SK-N-SH (cell line): ENCODE measurements around the gene RHOT2. TPM values are rescaled to one million over a fixed set of nuclear protein-coding genes. Genes with fewer than 3 reads are reported as not detected.

ENCODE experiments used
- CTCF ChIA-PET: fragments of 300-600, 350-600 bp; formaldehyde crosslinking; extraction: SDS; loops from one replicate; lab custom pipeline; 2021; lab: Yijun Ruan, JAX
- POLR2A ChIA-PET: fragments of 350-600 bp; sonication (Branson Sonifier 250); formaldehyde crosslinking; extraction: SDS; loops from one replicate; lab custom pipeline; 2020; ENCODE audit warnings: antibody characterized with exemption, inconsistent platforms; lab: Yijun Ruan, JAX
- DNase-seq: peaks from one replicate; pipeline ENCODE4 v3.0.0; 2012
- H2AFZ ChIP-seq: fragments of 200-600 bp; sonication (generic); 2 replicates; pipeline ENCODE4 v1.8.1; 2016; ENCODE audit warnings: antibody characterized with exemption, mild to moderate bottlenecking, low read depth
- H3F3A ChIP-seq: fragments of 200-600 bp; sonication (generic); replicated peaks from 2 replicates; pipeline ENCODE3; 2016; ENCODE audit warnings: antibody characterized with exemption, mild to moderate bottlenecking; ENCODE audit not compliant: insufficient read depth
- H3K27ac ChIP-seq, 2 experiments: fragments of 200-500 bp in 1 of 2; fragments of 200-600 bp in 1 of 2; sonication (Bioruptor generic) in 1 of 2; sonication (generic), shearing (Covaris generic) in 1 of 2; 2 replicates each; pipeline versions ENCODE4 v1.5.1 to v1.6.1; 2014 to 2016; ENCODE audit warnings: low read depth in 2 of 2, inconsistent platforms in 1 of 2, low read length in 1 of 2, mild to moderate bottlenecking in 1 of 2, mixed read lengths in 1 of 2
- H3K27me3 ChIP-seq: fragments of 200-600 bp; sonication (generic), shearing (Covaris generic); 2 replicates; pipeline ENCODE4 v1.6.1; 2016; ENCODE audit warnings: mixed run types; ENCODE audit not compliant: insufficient read depth
- H3K36me3 ChIP-seq, 2 experiments: fragments of 200-500 bp in 1 of 2; fragments of 200-600 bp in 1 of 2; sonication (Bioruptor generic) in 1 of 2; sonication (generic) in 1 of 2; replicated peaks in 1 of 2; 2 replicates each; pipeline versions ENCODE3 to v1.5.1; 2014 to 2016; ENCODE audit warnings: low read length in 1 of 2, mild to moderate bottlenecking in 1 of 2; ENCODE audit not compliant: insufficient read depth in 2 of 2, control insufficient read depth in 1 of 2
- H3K4me1 ChIP-seq, 2 experiments: fragments of 200-500 bp in 1 of 2; fragments of 200-600 bp in 1 of 2; sonication (Bioruptor generic) in 1 of 2; sonication (generic), shearing (Covaris generic) in 1 of 2; 2 replicates each; pipeline versions ENCODE4 v1.5.1 to v1.6.1; 2014 to 2016; ENCODE audit warnings: low read depth in 1 of 2, low read length in 1 of 2, mixed run types in 1 of 2; ENCODE audit not compliant: insufficient read depth in 2 of 2, control insufficient read depth in 1 of 2
- H3K4me2 ChIP-seq: fragments of 200-600 bp; sonication (generic), shearing (Covaris generic); 2 replicates; pipeline ENCODE4 v1.6.1; 2017; ENCODE audit warnings: mixed run types
- H3K4me3 ChIP-seq, 2 experiments: fragments of 200-500 bp in 1 of 2; fragments of 200-600 bp in 1 of 2; sonication (Bioruptor generic) in 1 of 2; sonication (generic), shearing (Covaris generic) in 1 of 2; 2 replicates each; pipeline versions ENCODE4 v1.5.1 to v1.8.1; 2014 to 2016; ENCODE audit warnings: low read depth in 2 of 2, inconsistent platforms in 1 of 2, low read length in 1 of 2, mild to moderate bottlenecking in 1 of 2, mixed read lengths in 1 of 2, moderate library complexity in 1 of 2
- H3K79me2 ChIP-seq: fragments of 200-600 bp; sonication (generic); 2 replicates; pipeline ENCODE4 v1.8.1; 2017; ENCODE audit warnings: mild to moderate bottlenecking; ENCODE audit not compliant: insufficient read depth
- H3K9ac ChIP-seq: fragments of 200-600 bp; sonication (generic); 2 replicates; pipeline ENCODE4 v1.6.1; 2017; ENCODE audit warnings: mixed run types
- H3K9me2 ChIP-seq: fragments of 200-600 bp; sonication (generic); 2 replicates; pipeline ENCODE4 v1.6.1; 2017; ENCODE audit warnings: mixed run types
- H3K9me3 ChIP-seq: fragments of 200-600 bp; sonication (generic); 2 replicates; pipeline ENCODE4 v1.6.1; 2017; ENCODE audit warnings: mixed run types, mild to moderate bottlenecking, moderate library complexity
- H4K20me1 ChIP-seq: fragments of 200-600 bp; sonication (generic); 2 replicates; pipeline ENCODE4 v1.6.1; 2017; ENCODE audit warnings: mild to moderate bottlenecking, mixed run types; ENCODE audit not compliant: insufficient read depth
- EZH2phosphoT487 ChIP-seq: fragments of 200-600 bp; sonication (generic); IDR thresholded peaks from 2 replicates; pipeline ENCODE4 v1.6.1; 2017; ENCODE audit warnings: low read depth, mixed run types, mild to moderate bottlenecking, antibody characterized with exemption, moderate library complexity, borderline replicate concordance
- FOXM1 ChIP-seq: IDR thresholded peaks from 2 replicates; pipeline ENCODE4 v1.4.0; 2012; ENCODE audit warnings: low read depth, mild to moderate bottlenecking
- GABPA ChIP-seq: IDR thresholded peaks from 2 replicates; pipeline ENCODE4 v1.4.0; 2012; ENCODE audit warnings: low read depth, mild to moderate bottlenecking
- MEF2A ChIP-seq: IDR thresholded peaks from 2 replicates; pipeline ENCODE4 v1.4.0; 2012; ENCODE audit warnings: low read depth, borderline replicate concordance
- MXI1 ChIP-seq: IDR thresholded peaks from 2 replicates; pipeline ENCODE4 v1.6.1; 2012; ENCODE audit warnings: mild to moderate bottlenecking, low read depth, low read length, improper control_type of control experiment
- NFIC ChIP-seq: IDR thresholded peaks from 2 replicates; pipeline ENCODE4 v1.4.0; 2012; ENCODE audit warnings: borderline replicate concordance
- PBX3 ChIP-seq: IDR thresholded peaks from 2 replicates; pipeline ENCODE4; 2012
- POLR2AphosphoS5 ChIP-seq: IDR thresholded peaks from 2 replicates; pipeline ENCODE4 v1.6.1; 2012; ENCODE audit warnings: low read depth, low read length
- TCF12 ChIP-seq: IDR thresholded peaks from 2 replicates; pipeline ENCODE4 v1.4.0; 2012
- TEAD4 ChIP-seq: IDR thresholded peaks from 2 replicates; pipeline ENCODE4 v1.4.0; 2012; ENCODE audit warnings: mild to moderate bottlenecking, borderline replicate concordance; ENCODE audit not compliant: insufficient read depth
- USF1 ChIP-seq: IDR thresholded peaks from 2 replicates; pipeline ENCODE4 v1.4.0; 2012; ENCODE audit warnings: low read depth, borderline replicate concordance
- YY1 ChIP-seq: IDR thresholded peaks from 2 replicates; pipeline ENCODE4 v1.4.0; 2012; ENCODE audit warnings: low read depth, mild to moderate bottlenecking
- WGBS: methylation state at CpG from one replicate; pipeline ENCODE4 v1.1.6; 2017; ENCODE audit warnings: low lambda C conversion rate; 5-methylcytosine and 5-hydroxymethylcytosine counted together
- polyA plus RNA-seq, 3 experiments: library from polyadenylated mRNA; depleted of rRNA; stranded (reverse); fragments of >200 nt; gene quantifications; 2 replicates each; pipeline ENCODE4 v1.2.3, GENCODE V29; 2012
- TF ChIP-seq, protein P1 (sequence below): IDR thresholded peaks from 2 replicates; pipeline ENCODE4 v1.4.0; 2012; ENCODE audit warnings: low read depth
- TF ChIP-seq, protein P2 (sequence below): IDR thresholded peaks from 2 replicates; pipeline ENCODE4 v1.4.0; 2012; ENCODE audit warnings: low read depth, borderline replicate concordance

The RHOT2 gene
- polyA plus RNA-seq, 1 of the 3 experiments (the other 2 are of a cell fraction): 229 TPM

- no peak for TF ChIP-seq TEAD4
- peak; percentile 66; the same call in 1 of the 2 replicates for TF ChIP-seq USF1
- TF ChIP-seq, protein P1, sequence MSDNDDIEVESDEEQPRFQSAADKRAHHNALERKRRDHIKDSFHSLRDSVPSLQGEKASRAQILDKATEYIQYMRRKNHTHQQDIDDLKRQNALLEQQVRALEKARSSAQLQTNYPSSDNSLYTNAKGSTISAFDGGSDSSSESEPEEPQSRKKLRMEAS: peak; percentile 74; the same call in 1 of the 2 replicates
- no peak for TF ChIP-seq TCF12
- no peak for TF ChIP-seq YY1
- no peak for TF ChIP-seq NFIC
Measured at GRCh38 chr16:642189-643049, 25.5 kb upstream of the RHOT2 start.

GRCh38 chr16:643050-643368, 24.9 kb upstream of the RHOT2 start:
- Histone ChIP-seq H2AFZ (no peak overlapping the region), H3K9me2 (no peaks in the 10 kb centered on the region), H3K4me3 (peak overlapping the region; percentile 73 to 76), H3K36me3 (no peaks in the 10 kb centered on the region), H3K4me1 (peaks cover 7 to 35% of the 10 kb centered on the region in 2 experiments; a peak in 2 of 4 replicates)
- CTCF ChIA-PET: interaction anchor here (0.6 to 2.1 kb wide), 4 partner anchors 18 to 53 kb away, joined by 3 to 11 read pairs (median 4); partner anchors contain the start of genes RAB40C and STUB1
- DNase-seq: no peak
- POLR2A ChIA-PET: interaction anchor here (1.0 to 1.9 kb wide), 2 partner anchors 10 to 36 kb away, joined by 4 read pairs; no protein-coding TSS in a partner anchor
- no peak for TF ChIP-seq MEF2A
- TF ChIP-seq POLR2AphosphoS5: no peak
- TF ChIP-seq GABPA: no peak
- no peak for TF ChIP-seq EZH2phosphoT487
- TF ChIP-seq MXI1: no peak
- TF ChIP-seq, protein P1: no peak
- TF ChIP-seq FOXM1: no peak
- TF ChIP-seq, protein P2, sequence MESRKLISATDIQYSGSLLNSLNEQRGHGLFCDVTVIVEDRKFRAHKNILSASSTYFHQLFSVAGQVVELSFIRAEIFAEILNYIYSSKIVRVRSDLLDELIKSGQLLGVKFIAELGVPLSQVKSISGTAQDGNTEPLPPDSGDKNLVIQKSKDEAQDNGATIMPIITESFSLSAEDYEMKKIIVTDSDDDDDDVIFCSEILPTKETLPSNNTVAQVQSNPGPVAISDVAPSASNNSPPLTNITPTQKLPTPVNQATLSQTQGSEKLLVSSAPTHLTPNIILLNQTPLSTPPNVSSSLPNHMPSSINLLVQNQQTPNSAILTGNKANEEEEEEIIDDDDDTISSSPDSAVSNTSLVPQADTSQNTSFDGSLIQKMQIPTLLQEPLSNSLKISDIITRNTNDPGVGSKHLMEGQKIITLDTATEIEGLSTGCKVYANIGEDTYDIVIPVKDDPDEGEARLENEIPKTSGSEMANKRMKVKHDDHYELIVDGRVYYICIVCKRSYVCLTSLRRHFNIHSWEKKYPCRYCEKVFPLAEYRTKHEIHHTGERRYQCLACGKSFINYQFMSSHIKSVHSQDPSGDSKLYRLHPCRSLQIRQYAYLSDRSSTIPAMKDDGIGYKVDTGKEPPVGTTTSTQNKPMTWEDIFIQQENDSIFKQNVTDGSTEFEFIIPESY: no peak
- TF ChIP-seq PBX3: no peak
- TF ChIP-seq, all 33 proteins: peak for 0
- peak overlapping the region; percentile 86 for H3K4me2 ChIP-seq
- H3K9ac ChIP-seq: no peak overlapping the region
- WGBS: 96% methylated on average over 9 of the region's 13 CpGs
- H3K9me3 ChIP-seq: no peaks in the 10 kb centered on the region
- peaks cover 13% of the 10 kb centered on the region for H3F3A ChIP-seq
- no peaks in the 10 kb centered on the region for H4K20me1 ChIP-seq
- peaks cover 13% of the 10 kb centered on the region; the same call in 1 of the 2 replicates for H3K79me2 ChIP-seq
- no peaks in the 10 kb centered on the region for H3K27me3 ChIP-seq
- no peak overlapping the region for H3K27ac ChIP-seq

More at GRCh38 chr16:642189-643049, 25.5 kb upstream of the RHOT2 start:
- Histone ChIP-seq H3K27ac (peak overlapping the region in 1 of 2 experiments; percentile 61; a peak in 1 of 4 replicates), H3K79me2 (peaks cover 11% of the 10 kb centered on the region; the same call in 1 of the 2 replicates), H3K4me2 (peak overlapping the region; percentile 86), H3F3A (peaks cover 13% of the 10 kb centered on the region), H3K9me3 (no peaks in the 10 kb centered on the region), H3K36me3 (no peaks in the 10 kb centered on the region), H4K20me1 (no peaks in the 10 kb centered on the region), H2AFZ (peak overlapping the region; percentile 35), H3K27me3 (no peaks in the 10 kb centered on the region), H3K9ac (peak overlapping the region; percentile 83; the same call in 1 of the 2 replicates), H3K4me1 (peaks cover 6 to 35% of the 10 kb centered on the region in 2 experiments; a peak in 2 of 4 replicates), H3K4me3 (peak overlapping the region; percentile 73 to 76), H3K9me2 (no peaks in the 10 kb centered on the region)
- 75% methylated on average over 11 of the region's 72 CpGs for WGBS
- peak; percentile 70 for DNase-seq
- ChIA-PET POLR2A (interaction anchor here (1.0 to 1.9 kb wide), 2 partner anchors 10 to 37 kb away, joined by 4 read pairs; no protein-coding TSS in a partner anchor), CTCF (interaction anchor here (0.6 to 2.1 kb wide), 5 partner anchors 14 to 52 kb away, joined by 3 to 11 read pairs (median 3); partner anchors contain the start of genes RAB40C and STUB1)
